HG02571 (cell line): Measurements from ENCODE around the gene GDF3.
"Not testable (repeated sequence)": the region's sequence is repeated elsewhere in the genome, so short reads cannot be mapped to it uniquely, and the experiment has no call there.

ENCODE experiments used
- ATAC-seq: cut with Tn5 transposase; IDR thresholded peaks from one replicate; pipeline ENCODE4 v1.9.1; 2021; ENCODE audit warnings: mild to moderate bottlenecking, moderate library complexity; ENCODE audit not compliant: unreplicated experiment

Gene GDF3

DNA sequence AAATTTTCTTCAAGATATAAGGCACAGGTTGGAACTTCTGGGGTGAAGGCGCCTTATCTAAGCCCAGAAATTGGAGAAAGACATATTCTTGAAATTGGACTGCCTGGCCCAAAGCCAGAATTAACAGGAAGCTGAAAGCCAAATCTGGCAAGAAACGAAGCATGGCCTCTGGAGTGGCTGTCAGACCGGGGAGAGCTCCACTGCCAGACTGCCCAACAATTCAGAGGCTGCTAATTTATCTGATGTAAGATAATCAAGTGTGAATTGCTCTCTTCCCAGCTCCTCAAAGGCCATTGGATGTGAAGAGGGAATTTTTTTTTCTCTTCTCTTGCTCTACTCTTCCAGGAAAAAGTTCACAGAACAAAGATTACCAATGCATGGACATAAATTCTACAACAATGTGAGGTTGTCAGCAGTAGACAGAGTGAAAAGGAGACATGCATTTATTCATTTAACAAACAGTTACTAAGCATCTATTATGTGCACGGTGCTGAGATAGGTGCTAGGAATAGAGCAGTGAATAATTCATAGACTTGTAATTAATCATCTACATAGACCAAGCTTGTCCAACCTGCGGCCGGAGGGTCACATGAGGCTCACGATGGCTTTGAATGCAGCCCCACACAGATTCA is at the start of gene GDF3:
Gene GDF3, minus strand, starts transcription at position 210 of the 632 bp plus-strand sequence. Its CDS starts 47 bp downstream, at position 163.
- no peak for ATAC-seq

DNA sequence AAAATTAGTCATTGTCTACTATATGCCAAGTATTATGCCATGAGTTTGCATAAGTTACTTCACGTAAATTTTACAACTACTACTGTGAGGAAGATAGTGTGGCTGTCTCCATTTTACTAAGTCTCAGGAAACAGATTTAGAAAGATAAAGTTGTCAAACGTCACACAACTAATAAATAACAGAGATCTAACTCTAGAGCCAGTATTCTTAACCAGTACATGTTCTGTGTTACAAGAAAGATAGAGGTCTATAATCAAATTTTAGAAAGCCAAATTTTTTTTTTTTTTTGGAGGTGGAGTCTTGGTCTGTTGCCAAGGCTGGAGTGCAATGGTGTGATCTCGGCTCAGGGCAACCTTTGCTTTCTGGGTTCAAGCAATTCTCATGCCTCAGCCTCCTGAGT is 37.4 kb upstream of the GDF3 start:
- ATAC-seq, result no peak

DNA sequence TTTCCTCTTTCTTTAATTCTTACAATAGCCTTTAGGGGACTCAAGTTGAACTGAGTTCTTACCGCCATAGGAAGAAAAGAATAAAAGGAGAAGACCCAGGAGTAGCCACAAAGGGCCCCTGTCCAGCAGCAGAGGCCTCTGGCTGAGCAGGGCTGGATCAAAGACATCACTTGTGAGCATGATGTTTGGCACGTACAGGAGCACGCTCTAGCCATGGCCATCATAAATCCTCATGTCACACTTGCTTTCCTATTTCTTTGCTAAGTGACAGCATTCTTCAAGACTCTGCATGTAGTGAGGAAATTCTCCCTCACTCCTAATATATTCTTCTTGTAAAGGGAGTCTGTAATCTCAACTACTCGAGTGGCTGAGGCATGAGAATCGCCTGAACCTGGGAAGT is 35.9 kb upstream of the GDF3 start:
- ATAC-seq, result no peak

DNA sequence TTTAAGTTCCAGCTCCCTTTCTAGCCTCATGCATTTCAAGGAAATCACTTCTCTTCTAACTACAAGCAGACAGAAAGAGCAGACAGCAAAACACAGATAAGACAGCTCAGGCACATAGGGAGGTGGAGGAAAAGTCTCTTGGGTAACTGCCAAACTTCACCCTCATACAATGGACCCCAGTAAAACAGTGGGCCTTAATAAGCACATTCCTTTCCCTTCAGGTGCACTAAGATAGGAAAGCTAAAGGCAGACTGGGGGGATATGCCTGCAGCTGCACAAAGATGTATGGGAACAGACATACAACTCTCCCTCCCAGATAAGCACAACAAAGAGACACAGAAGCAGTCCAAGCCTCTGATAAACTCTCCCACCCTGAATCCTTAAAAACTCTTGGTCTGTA is 35.4 kb upstream of the GDF3 start:
- ATAC-seq, result not testable (repeated sequence)

DNA sequence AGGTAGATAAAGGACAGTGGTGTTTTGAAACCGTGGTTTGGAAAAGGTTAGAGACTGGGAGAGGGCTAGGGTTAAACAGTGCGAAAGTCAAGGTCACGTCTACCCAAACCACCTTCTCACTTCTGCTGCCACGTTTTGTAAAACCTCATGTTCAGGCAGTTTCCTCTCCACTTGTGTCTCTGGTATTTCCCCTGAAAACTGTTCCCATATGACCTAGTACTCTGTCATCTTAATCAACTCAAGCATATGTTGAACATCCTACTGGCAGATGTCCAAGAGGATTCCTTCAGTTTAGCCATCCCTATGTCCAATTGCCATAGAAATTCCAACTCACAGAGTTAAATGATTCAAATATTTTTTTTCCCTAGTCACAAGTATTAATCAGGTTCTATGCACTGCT is 34.2 kb upstream of the GDF3 start:
- no peak for ATAC-seq

DNA sequence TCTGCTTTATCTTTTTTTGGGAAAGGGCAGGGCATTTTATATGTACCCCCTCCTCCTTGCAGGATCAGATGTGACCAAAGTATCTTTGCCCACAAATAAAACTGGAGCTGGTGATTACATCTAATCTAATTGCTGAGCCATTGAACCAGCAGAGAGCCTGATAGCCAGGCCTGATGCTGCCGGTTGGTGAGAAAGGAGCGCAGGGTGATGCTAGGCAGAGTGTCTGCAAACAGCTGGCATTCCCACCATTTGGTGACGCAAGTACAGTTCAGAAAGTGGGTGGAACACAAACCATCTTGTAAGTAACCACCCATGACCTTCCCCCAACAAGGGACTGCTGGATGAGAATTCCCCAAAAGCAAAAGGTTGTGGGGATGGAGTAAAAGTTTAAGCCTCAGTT is 28.4 kb upstream of the GDF3 start:
- no peak for ATAC-seq

DNA sequence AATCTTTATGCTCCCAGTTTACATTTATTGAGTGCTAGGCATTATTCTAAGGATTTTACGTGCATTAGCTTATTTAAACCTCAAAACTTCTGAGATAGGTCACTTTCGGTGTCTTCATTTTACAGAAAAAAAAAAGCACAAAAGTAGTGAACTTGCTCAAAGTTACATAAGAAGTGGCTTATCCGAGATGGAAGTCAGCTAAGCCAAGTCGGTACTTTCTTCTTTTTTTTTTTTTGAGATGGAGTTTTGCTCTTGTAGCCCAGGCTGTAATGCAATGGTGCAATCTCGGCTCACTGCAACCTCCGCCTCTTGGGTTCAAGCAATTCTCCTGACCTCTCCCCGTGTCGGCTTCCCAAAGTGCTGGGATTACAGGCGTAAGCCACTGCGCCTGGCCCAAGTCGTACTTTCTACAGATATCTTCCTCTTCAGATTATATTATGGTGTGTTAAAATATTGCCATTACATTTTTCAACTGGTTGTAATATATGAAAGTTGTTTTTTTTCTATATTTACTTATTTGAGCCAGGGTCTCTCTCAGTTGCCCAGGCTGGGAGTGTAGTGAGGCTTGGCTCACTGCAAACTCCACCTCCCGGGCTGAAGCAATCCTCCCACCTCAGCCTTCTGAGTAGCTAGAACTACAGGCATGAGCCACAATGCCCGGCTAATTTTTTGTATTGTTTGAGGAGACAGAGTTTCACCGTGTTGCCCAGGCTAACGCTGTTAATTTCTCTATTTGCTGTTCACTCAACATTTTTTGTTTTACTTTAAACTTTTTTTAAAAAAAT is 24.6 kb upstream of the GDF3 start:
- no peak for ATAC-seq

DNA sequence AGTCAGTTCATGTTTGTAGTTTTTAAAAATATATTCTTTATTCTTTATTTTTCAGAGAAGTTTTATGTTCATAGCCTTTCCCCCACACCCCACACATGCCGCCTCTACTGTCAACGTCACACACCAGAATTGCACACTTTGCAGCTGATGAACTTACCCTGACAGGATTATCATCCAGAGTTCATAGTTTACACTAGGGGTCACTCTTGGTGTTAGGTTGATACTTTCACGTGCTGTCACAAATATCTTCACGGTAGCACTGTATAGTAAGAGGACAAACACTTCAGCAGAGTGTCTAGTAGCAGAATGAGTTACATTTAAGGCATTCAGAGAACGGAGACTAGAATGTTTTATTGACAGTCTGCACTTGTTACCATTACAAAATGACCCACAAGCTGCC is 20.8 kb upstream of the GDF3 start:
- ATAC-seq, result no peak

DNA sequence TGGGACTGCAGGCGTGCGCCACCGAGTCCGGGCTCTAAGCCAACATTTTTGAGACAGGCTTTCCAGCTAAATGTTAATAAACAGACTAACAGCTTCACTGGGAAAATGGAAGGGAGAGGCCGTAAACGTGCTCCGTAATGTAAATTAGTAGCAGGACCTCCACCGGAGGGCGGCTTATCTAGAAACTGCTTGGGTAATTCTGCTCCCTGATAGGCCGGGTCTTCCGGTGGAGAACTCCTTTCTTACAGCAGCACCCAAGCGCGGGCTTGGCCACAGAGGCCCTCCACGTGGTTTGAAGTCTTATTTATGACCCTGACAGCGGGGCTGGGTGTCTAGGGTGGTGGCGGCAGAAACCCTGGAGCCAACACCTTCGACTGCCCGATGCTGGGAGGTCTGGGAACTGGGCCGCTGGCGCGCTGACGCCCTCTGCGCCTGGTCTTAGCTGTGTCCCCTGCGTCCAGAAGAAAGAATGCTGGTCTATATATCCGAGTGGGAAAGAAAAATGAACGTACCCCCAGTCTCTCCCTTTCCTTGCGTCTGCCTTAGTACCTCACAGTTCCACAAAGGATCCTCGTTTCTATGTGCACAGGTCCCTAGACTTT is 17.4 kb upstream of the GDF3 start:
- ATAC-seq, result no peak

DNA sequence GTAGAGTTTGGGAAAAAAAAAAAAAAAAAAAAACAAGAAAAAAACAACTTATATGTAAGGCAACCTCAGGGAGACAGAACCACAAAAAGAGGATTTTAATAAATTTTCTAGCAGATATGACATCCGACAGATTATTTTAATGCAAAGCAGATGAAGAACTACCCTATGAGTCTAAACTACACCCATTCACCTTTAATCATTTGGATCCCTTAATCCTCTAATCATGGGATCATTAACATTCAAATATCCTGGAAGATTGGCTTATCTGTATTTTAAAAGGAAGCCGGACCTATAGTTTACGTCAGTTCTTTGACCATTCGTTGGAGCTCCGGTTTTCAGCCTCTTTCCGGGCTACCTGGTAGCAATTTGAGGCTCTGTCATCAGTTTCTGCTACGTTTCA is 15.6 kb upstream of the GDF3 start, which contains the start of gene DPPA3:
Gene DPPA3, plus strand, starts transcription at position 301 of the 400 bp plus-strand sequence. CDS start 138 bp downstream, outside the sequence.
- ATAC-seq, result no peak

DNA sequence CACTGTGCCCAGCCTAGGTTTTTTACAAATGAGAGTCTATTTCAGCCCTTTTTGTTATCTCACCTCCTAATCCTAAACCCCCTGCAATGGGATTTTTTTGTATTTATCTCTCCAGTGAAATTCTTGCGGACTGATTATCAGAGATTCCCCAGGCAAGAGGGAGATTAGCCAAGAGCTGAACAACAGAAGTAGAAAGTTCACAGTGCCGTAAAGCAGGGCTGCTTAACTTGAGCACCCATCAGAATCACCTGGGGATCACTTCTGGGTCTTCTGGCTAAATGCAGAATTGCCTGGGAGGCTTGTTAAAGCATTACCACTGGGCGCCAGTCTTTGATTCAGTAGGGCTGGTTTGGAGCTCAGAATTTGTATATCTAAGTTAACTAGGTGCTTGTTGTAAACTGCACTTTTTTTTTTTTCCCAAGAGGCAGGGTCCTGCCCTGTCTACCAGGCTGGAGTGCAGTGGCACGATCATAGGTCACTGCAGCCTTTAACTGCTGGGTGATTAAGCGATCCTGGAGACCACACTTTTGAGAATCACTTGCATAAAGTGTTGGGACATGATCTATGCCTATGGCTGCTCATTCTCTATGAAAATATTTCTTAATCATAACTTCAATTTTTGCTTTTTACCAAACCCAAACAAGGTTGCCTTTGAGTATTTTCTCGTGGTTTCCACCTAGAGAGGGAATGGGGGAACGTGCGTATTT is 14.5 kb upstream of the GDF3 start:
- ATAC-seq, result no peak

DNA sequence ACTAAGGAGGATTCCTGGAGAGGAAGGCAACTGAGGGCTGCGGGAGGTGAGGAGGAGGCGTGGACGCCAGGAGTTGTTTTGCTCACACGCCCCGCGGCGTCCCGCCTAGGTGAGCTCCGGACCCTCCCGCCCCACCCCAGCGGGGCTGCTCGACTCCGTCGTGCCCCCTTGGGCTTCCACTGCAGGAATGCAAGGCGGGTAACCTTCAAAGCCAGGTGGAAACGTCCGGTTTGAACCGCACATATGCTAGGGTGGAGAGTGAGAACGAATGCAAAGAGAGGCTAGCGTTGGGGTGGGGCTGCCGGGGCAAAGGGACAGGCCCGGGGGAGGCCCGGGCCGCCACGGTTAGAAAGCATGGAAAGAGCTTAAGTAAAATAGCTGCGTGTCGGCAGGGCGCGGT is 10.3 kb upstream of the GDF3 start:
- ATAC-seq, result no peak

DNA sequence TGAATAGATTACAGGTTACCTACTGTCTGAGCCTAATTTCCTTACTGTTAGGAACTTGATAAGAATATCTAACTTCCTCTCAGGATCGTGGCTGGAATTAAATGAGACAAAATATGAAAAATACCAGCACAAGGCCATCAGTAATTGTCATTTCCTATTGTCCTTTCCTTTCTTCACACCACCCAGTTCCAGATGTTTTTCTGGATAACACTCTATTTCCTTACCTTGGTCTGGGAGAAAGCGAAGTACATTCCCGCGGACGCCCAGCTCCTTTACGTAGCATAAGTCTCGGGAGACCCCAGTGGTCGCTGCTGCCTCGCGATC is 376 bp downstream of the GDF3 start:
- no peak for ATAC-seq

DNA sequence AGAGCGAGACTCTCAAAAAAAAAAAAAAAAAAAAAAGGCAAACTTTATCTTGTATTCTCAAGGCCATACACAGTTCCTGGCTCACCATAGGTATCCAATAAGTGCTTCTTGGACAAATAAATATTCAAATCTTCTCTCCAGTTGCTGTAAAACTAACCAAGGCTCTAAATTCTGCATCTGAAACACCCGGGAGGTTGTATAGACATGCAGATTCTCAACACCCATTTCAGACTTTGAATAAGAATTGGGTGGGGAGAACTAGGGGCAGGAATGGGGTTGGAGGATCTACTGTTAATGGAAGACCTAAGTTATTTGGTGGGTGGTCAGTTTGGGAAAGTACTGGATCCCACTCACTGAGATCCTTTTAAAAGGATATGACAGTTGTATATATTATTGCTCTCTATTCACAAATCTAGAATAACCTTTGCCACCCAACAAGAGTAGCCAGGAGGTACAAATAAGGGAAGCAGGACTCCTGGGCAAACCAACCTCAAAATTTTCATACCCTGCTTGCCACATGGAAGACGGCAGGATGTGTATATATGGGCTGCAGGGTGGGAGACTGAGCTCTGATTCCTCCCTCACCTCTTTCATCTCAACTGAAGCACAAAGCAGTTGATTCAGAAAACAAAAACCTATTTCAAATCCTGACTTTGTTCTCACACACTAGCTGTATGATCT is 879 bp downstream of the GDF3 start:
- no peak for ATAC-seq

DNA sequence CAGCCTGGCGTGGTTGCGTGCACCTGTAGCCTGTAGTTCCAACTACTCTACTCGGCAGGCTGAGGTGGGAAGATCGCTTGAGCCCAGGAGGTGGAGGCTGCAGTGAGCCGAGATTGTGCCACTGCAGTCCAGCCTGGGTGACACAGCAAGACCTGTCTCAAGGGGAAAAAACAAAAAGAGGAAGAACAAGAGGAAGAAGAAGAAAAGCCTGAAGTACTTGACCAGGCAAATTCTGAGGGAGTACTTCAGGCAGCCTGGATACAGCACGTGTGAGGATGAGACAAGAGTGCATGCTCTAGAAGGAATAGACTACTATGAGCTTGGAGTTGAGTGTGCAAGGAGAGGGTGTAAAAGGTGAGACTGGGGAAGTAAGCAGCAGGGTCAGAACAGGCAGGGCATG is 1.8 kb downstream of the GDF3 start:
- no peak for ATAC-seq

DNA sequence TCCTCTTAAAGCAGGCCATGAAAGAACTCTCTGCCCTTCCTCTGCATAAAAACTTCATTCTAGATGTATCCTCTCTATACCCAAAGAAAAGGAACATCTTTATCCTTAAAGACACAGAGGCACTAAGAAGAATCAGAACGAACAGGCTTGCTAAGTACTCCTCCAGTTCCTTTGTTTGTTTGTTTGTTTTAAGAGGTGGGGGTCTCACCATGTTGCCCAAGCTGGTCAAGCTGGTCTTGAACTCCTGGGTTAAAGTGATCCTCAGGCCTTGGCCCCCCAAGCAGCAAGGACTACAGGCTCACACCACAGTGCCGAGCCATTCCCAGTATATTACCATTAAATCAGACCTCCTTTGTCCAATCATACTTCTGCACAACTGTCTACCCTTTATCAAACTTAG is 14.0 kb downstream of the GDF3 start:
- ATAC-seq, result no peak

DNA sequence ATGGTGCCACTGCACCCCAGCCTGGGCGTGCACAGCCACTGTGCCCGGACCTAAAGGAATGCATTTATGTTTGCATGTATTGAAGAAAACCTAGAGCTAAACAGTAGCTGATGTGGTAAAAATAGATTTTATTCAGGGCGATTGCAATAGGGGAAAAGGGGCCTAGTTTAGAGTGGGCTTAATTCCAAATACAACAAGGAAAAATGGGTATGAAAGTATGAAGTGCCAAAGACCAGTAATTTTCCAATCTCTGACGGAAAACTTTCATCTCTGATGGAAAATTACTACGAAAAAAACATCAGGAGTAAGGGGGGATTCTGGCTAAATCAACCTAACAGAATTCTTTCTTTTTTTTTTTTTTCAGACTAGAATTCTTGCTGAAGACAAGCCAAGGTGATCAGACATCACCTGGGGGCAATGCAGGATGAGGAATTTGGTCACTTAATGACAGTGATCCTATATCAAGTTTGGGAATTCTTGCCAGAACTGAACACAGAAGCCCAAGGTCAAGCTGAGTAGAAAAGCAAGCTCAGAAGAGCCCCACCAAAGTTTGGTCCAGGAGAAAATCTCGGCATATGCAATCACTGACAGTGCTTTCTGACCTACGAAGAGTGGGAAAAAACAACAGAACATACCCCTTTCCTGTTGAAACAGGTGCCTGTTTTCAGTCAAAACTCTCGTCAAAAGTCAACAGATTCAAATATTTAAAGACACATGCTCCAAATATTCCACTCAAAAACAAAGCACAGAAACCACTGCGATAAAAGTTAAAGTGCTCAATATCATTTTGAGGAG is 16.1 kb downstream of the GDF3 start:
- ATAC-seq, result no peak

DNA sequence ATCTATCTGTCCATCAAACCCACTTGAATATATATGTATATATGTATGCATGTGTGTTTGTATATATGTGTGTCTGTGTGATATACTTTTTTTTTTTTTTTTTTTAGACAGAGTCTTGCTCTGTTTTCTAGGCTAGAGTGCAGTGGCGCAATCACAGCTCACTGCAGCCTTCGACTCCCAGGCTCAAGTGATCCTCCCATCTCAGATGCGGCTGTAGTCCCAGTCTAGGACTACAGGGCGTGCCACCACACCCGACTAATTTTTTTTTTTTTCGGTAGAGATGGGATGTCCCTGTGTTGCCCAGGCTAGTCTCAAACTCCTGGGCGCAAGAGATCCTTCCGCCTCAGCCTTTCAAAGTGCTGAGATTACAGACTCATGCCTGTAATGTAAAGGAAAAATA is 16.8 kb downstream of the GDF3 start:
- no peak for ATAC-seq

DNA sequence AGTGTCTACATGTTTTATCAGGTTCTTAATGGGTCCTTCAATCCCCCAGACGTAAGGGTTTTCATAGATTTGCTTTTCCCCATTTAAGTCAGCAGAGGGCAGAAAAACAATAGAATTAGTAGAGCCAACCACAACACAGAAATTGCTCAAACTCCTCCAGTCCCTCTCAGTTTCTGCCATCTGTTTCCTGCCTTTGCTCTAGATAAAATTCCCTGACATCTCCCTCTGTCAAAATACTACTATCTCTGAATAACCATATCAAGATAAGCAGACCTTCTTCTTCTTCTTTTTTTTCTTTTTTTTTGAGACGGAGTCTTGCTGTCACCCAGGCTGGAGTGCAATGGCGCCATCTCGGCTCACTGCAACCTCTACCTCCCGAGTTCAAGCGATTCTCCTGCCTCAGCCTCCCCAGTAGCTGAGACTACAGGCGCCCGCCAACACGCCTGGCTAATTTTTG is 18.1 kb downstream of the GDF3 start:
- ATAC-seq, result not testable (repeated sequence)

DNA sequence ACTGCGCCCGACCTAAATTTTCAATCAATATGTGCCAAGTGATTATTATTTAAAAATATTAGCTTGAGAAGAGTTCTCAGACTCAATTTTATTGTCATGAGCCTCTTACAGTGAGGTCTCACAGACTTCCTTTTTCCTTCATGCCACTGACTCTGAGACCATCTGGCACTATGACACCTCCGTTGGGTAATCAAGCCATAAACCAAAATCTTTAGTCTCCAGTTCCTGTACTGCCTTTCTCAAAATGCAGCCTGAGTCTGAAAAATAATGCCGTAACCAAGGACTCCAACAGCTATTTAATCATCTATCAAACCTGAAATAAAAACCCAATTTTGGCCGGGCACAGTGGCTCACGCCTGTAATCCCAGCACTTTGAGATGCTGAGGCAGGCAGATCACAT is 20.1 kb downstream of the GDF3 start:
- ATAC-seq, result not testable (repeated sequence)
